HG03025 (cell line): Measurements from ENCODE around the gene WDFY3.

Source experiments
- ATAC-seq: cut with Tn5 transposase; IDR thresholded peaks from one replicate; pipeline ENCODE4 v1.9.1; 2021; ENCODE audit warnings: mild to moderate bottlenecking, moderate library complexity; ENCODE audit not compliant: unreplicated experiment, low FRiP score

The WDFY3 gene

GRCh38 chr4:84966382-84967242 is at the start of gene WDFY3:
Gene WDFY3 (minus strand): TSS chr4:84966690. CDS start chr4:84860591, 106,099 bp downstream.
- no peak for ATAC-seq

- ATAC-seq: no peak
These were observed 39.4 kb upstream of the WDFY3 start for GRCh38 chr4:85005865-85006377.

GRCh38 chr4:85000343-85000742 is 33.9 kb upstream of the WDFY3 start:
- no peak for ATAC-seq

- no peak for ATAC-seq
These were observed 28.9 kb upstream of the WDFY3 start for GRCh38 chr4:84995386-84995785.

- ATAC-seq: no peak
These were observed 27.8 kb upstream of the WDFY3 start for GRCh38 chr4:84994280-84994679.

- ATAC-seq: no peak
These were observed 19.5 kb upstream of the WDFY3 start for GRCh38 chr4:84985952-84986351.

- no peak for ATAC-seq
These were observed 10.9 kb upstream of the WDFY3 start for GRCh38 chr4:84977396-84977795.

- ATAC-seq: no peak
These were observed 7.4 kb upstream of the WDFY3 start for GRCh38 chr4:84973856-84974255.

GRCh38 chr4:84971319-84971932 is 4.9 kb upstream of the WDFY3 start:
- ATAC-seq: no peak

- ATAC-seq: no peak
These were observed 2.4 kb upstream of the WDFY3 start for GRCh38 chr4:84968925-84969324.

GRCh38 chr4:84967243-84967690 is 777 bp upstream of the WDFY3 start:
- no peak for ATAC-seq

GRCh38 chr4:84965553-84966381 is 723 bp downstream of the WDFY3 start:
- no peak for ATAC-seq

- ATAC-seq: no peak
These were observed 1.4 kb downstream of the WDFY3 start for GRCh38 chr4:84964995-84965552.

GRCh38 chr4:84962102-84962501 is 4.4 kb downstream of the WDFY3 start:
- ATAC-seq: no peak

GRCh38 chr4:84958434-84958833 is 8.1 kb downstream of the WDFY3 start:
- no peak for ATAC-seq

GRCh38 chr4:84957514-84958420 is 8.7 kb downstream of the WDFY3 start:
- ATAC-seq: no peak

- no peak for ATAC-seq
These were observed 10.5 kb downstream of the WDFY3 start for GRCh38 chr4:84956014-84956413.

- no peak for ATAC-seq
These were observed 11.4 kb downstream of the WDFY3 start for GRCh38 chr4:84954982-84955567.

GRCh38 chr4:84952776-84953175 is 13.7 kb downstream of the WDFY3 start:
- no peak for ATAC-seq
